Thoracic aorta (tissue), 2 donors: ENCODE results near the gene CTIF. TPM values are rescaled to one million over a fixed set of nuclear protein-coding genes. Genes with fewer than 3 reads are reported as not detected.

Experiments
- ATAC-seq: fragments of 150-250 bp; one replicate; pipeline ENCODE4 v1.8.0; 2017; ENCODE audit warnings: low read depth; ENCODE audit not compliant: insufficient number of reproducible peaks, low FRiP score
- DNase-seq: peaks from one replicate; pipeline ENCODE4 v3.0.0-alpha.2; 2020; ENCODE audit warnings: low spot score
- H3K27ac ChIP-seq, 2 donors: fragments of 200-600 bp; sonication (generic); 1 replicate in 1 of 2; 2 replicates in 1 of 2; pipeline ENCODE4 v1.5.1; 2016; ENCODE audit warnings: mild to moderate bottlenecking in 2 of 2, moderate library complexity in 2 of 2
- H3K27me3 ChIP-seq: fragments of 200-600 bp; sonication (generic); replicated peaks from 2 replicates; pipeline ENCODE4 v1.6.0; 2016; ENCODE audit warnings: mild to moderate bottlenecking; ENCODE audit not compliant: insufficient read depth
- H3K36me3 ChIP-seq: fragments of 200-600 bp; sonication (generic); one replicate; pipeline ENCODE4 v1.5.1; 2016
- H3K4me1 ChIP-seq, 2 donors: fragments of 200-600 bp; sonication (generic); 1 replicate in 1 of 2; 2 replicates in 1 of 2; pipeline versions ENCODE4 v1.5.1 to v1.6.0; 2016; ENCODE audit warnings: low read depth in 2 of 2, mild to moderate bottlenecking in 1 of 2; ENCODE audit not compliant: control insufficient read depth in 1 of 2
- H3K4me3 ChIP-seq: fragments of 200-600 bp; sonication (generic); 2 replicates; pipeline ENCODE4 v1.5.1; 2016; ENCODE audit warnings: mild to moderate bottlenecking
- H3K9me3 ChIP-seq: fragments of 200-600 bp; sonication (generic); 2 replicates; pipeline ENCODE4 v1.5.1; 2016
- total RNA-seq, 2 donors: library from RNA; depleted of rRNA; stranded (reverse); fragments of >200 nt; gene quantifications; one replicate each; pipeline versions ENCODE4 v1.1.0 to v1.2.3, GENCODE V29; 2016
- TF ChIP-seq, protein P1 (sequence below): fragments of 200-600 bp; sonication (generic); IDR thresholded peaks from one replicate; pipeline ENCODE4 v1.5.1; 2019; ENCODE audit warnings: antibody characterized with exemption

Gene CTIF
- total RNA-seq, 2 donors from 2014 or later: 63.3 to 125 TPM

DNA sequence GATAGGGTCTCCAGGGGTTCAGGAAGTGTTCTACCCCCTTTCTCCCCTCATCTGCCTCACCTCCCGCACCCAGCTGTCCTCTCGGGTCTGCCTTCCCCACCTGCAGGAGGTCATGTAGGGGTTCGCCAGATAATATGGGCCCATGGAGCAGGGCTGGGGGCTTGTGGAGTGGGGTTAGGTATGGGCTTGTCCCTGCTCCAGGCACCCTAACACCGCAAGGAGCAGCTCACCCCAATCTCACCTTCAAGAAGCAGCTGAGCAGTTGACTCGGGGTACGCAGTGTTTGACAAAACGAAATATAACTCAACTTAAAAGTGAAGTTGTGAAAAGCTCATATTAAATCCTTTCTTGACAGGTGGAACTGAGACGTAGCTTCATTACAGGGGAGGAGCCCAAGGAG, 99.6 kb downstream of the CTIF start:
- no peak for ATAC-seq
- DNase-seq: no peak
- Histone ChIP-seq H3K36me3 (no peaks in the 10 kb centered on the region), H3K4me3 (no peak overlapping the region), H3K27ac (no peak overlapping the region), H3K9me3 (no peaks in the 10 kb centered on the region), H3K4me1 (peaks cover 0 to 7% of the 10 kb centered on the region in 2 donors), H3K27me3 (no peaks in the 10 kb centered on the region)
- TF ChIP-seq, protein P1, sequence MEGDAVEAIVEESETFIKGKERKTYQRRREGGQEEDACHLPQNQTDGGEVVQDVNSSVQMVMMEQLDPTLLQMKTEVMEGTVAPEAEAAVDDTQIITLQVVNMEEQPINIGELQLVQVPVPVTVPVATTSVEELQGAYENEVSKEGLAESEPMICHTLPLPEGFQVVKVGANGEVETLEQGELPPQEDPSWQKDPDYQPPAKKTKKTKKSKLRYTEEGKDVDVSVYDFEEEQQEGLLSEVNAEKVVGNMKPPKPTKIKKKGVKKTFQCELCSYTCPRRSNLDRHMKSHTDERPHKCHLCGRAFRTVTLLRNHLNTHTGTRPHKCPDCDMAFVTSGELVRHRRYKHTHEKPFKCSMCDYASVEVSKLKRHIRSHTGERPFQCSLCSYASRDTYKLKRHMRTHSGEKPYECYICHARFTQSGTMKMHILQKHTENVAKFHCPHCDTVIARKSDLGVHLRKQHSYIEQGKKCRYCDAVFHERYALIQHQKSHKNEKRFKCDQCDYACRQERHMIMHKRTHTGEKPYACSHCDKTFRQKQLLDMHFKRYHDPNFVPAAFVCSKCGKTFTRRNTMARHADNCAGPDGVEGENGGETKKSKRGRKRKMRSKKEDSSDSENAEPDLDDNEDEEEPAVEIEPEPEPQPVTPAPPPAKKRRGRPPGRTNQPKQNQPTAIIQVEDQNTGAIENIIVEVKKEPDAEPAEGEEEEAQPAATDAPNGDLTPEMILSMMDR: no peak

DNA sequence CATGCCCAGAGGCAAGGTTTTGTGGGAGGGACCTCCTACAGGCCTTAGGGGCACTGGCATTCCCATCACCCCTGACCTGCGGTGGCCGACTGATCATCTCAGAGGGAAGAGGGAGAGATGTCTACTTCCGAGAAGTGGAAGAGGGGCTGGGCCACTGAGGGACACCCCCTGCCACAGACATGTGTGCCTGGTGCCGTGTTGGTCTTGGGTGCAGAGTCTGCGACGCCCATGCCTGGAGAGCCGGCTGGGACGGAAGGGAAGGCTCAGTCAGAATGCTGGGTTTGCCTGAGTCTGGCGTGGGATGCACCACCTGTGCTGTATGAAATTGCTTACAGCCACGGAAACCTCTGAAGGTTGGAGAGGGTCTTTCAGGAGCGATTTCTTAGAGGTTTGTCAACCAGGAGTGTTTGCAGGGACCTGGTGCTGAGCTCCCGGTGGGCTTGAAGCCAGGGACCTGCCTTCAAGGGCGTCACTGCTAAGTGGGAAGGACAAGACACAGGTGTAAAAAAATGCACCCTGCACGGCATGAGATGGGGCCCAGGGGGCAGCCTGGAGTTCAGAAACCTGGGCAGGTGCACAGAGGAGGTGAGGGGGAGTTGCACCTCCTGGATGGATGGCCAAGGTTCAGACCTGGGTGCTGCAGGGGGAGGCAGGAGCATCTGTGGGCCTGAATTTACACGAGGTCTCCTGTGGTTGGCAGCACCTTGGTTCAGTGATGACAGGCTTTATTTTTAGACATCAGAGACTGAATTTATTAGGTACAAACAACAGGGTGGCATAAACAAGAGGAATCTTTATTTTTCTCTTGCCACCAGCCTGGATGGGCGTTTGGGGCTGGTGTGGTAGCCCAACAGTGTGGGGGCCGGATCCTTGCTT, 100.3 kb downstream of the CTIF start:
- no peaks in the 10 kb centered on the region for H3K27me3 ChIP-seq
- H3K36me3 ChIP-seq: no peaks in the 10 kb centered on the region
- no peak for ATAC-seq
- no peak for DNase-seq
- no peak overlapping the region for H3K27ac ChIP-seq
- peaks cover 0 to 7% of the 10 kb centered on the region in 2 donors for H3K4me1 ChIP-seq
- no peaks in the 10 kb centered on the region for H3K9me3 ChIP-seq
- no peak overlapping the region for H3K4me3 ChIP-seq
- TF ChIP-seq, protein P1: no peak

DNA sequence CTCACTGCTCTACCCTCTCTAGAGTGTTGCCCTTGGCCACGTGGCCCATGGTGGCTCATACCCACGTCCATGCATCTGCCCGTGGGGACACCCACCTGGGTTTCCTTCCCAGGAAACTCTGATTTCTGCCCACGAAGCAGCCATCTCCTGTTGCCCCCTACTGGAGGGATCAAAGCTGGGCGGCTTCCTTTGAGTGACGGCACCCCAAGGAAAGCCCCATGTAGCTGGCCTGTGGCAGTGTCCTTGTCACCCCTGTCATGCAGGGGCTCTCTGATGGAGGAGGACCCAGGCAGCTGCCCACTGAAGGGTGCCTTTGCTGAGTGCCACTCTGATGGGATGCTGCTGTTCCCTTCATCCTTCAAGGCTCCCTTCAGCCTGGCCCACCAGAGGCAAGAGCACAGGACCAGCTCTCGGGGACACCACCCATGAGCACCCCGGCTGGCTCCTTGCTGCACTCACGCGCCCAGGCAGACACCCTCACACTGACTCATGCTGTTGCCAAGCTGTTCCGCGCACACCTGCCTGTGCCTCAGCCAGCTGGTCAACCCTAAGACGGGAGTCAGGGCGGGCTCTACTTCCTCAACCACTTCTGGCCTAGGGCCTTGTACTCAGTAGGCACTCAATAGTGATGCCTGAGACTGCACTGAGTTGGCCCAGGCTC, 101.1 kb downstream of the CTIF start:
- Histone ChIP-seq H3K4me1 (peaks cover 0 to 6% of the 10 kb centered on the region in 2 donors), H3K9me3 (no peaks in the 10 kb centered on the region), H3K36me3 (no peaks in the 10 kb centered on the region), H3K4me3 (no peak overlapping the region), H3K27me3 (no peaks in the 10 kb centered on the region), H3K27ac (no peak overlapping the region)
- ATAC-seq (no peak), DNase-seq (no peak)
- TF ChIP-seq, protein P1: peak; percentile 20

DNA sequence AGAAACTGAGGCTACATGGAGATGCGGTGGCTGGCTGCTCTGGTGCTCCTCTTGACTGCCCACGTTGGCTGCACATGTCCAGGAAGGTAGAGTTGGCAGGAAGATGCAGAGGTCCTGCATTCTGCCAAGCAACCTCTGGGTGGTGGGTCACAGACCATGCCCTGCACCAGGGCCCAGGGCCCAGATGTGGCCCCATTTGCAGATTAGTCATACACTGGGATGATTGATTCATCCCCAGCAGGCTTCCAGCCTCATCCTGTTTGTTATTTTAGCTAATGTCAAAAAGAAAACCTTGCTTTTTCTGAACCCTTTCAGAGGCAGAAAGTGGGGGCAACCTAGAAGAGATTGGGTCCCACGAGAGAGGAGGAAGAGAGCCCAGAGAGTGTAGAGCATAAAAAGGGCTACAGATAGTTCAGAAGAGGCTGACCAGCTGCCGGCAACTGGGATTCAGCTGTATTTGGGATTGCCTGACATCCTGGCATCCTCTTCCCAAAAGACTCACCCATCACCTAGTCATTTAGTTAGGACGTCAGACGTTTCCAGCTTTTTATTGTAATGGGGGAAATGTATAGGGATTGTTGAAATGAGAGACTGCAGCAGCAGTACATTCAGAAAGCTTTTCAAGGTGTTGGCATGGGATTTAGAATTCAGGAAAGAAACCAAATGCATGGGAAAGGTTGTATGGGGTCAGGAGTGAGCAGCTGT, 101.9 kb downstream of the CTIF start:
- ATAC-seq (no peak), DNase-seq (no peak)
- H3K36me3 ChIP-seq: no peaks in the 10 kb centered on the region
- no peaks in the 10 kb centered on the region for H3K4me1 ChIP-seq
- TF ChIP-seq, protein P1: no peak
- no peaks in the 10 kb centered on the region for H3K9me3 ChIP-seq
- no peak overlapping the region for H3K27ac ChIP-seq
- no peak overlapping the region for H3K4me3 ChIP-seq
- no peaks in the 10 kb centered on the region for H3K27me3 ChIP-seq

DNA sequence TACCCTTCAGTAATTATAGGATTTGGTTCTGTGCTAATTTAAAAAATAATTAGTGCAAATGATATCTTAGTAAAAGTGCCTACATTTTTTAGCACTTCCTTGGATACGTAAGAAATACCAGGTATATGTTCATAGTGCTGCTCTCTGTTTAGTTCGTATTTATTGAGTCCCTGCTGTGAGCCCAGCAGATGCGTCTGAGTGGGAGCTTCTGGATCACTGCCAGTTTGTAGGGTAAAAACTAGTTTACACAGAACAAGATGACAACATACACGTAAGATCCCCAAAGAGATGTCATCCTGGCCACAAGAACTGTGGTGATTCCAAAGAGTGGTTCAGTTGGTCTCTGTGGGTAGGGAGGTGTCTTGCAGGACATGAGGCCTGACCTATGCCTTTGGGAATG, 103.2 kb downstream of the CTIF start:
- ATAC-seq: no peak
- H3K36me3 ChIP-seq: no peaks in the 10 kb centered on the region
- no peaks in the 10 kb centered on the region for H3K27me3 ChIP-seq

More for the DNA sequence above, 103.2 kb downstream of the CTIF start:
- H3K27ac ChIP-seq: no peak overlapping the region
- no peaks in the 10 kb centered on the region for H3K9me3 ChIP-seq
- TF ChIP-seq, protein P1: no peak
- no peaks in the 10 kb centered on the region for H3K4me1 ChIP-seq
- no peak overlapping the region for H3K4me3 ChIP-seq
- no peak for DNase-seq
